Measurements from ENCODE around the gene CDH1.
A peak's percentile ranks its signal among the peaks of the same experiment; 100 is the strongest.

CDH1 gene

GRCh38 chr16:68806981-68807380 is 69.9 kb downstream of the CDH1 start:
- no peak for DNase-seq (ENCODE audit: low read depth)
- TF ChIP-seq, protein P1, sequence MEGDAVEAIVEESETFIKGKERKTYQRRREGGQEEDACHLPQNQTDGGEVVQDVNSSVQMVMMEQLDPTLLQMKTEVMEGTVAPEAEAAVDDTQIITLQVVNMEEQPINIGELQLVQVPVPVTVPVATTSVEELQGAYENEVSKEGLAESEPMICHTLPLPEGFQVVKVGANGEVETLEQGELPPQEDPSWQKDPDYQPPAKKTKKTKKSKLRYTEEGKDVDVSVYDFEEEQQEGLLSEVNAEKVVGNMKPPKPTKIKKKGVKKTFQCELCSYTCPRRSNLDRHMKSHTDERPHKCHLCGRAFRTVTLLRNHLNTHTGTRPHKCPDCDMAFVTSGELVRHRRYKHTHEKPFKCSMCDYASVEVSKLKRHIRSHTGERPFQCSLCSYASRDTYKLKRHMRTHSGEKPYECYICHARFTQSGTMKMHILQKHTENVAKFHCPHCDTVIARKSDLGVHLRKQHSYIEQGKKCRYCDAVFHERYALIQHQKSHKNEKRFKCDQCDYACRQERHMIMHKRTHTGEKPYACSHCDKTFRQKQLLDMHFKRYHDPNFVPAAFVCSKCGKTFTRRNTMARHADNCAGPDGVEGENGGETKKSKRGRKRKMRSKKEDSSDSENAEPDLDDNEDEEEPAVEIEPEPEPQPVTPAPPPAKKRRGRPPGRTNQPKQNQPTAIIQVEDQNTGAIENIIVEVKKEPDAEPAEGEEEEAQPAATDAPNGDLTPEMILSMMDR (IDR thresholded peaks at IDR 0.05; ENCODE audit: low read depth, low read length, missing control alignments): no peak
- no peak overlapping the region for H3K4me3 ChIP-seq (ENCODE audit: low read depth, low read length)
- in situ Hi-C loops (cut with HindIII; ENCODE audit: low sequenced_read_pairs): no loop called here

- no peak overlapping the region for H3K4me3 ChIP-seq (ENCODE audit: low read depth, low read length)
- TF ChIP-seq, protein P1 (IDR thresholded peaks at IDR 0.05; ENCODE audit: low read depth, low read length, missing control alignments): no peak
- DNase-seq (ENCODE audit: low read depth): no peak
- in situ Hi-C loops (cut with HindIII; ENCODE audit: low sequenced_read_pairs): no loop called here
Measured at GRCh38 chr16:68814516-68814915, 77.4 kb downstream of the CDH1 start.

DNA sequence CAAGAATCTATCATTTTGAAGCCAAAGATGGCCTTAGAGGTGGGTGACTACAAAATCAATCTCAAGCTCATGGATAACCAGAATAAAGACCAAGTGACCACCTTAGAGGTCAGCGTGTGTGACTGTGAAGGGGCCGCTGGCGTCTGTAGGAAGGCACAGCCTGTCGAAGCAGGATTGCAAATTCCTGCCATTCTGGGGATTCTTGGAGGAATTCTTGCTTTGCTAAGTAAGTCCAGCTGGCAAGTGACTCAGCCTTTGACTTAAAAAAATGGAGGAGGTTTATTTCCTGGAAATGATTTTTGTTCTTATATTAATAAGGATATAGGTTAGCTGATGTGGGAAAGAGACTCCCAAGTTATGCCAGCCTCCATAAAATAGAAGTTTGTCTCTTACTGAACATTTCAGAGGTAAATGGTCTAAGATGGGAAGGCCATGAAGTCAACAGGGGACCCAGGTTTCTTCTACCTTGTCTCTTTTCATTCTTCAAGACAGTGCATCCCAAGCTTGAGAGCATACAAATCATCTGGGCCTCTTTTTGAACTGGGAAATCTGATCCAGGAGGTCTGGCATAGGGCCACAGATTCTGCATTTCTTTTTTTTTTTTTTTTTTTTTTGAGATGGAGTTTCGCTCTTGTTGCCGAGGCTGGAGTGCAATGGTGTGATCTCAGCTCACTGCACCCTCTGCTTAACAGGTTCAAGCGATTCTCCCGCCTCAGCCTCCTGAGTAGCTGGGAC is 86.5 kb downstream of the CDH1 start:
- H3K4me3 ChIP-seq (ENCODE audit: low read depth, low read length): no peak overlapping the region
- TF ChIP-seq, protein P1 (IDR thresholded peaks at IDR 0.05; ENCODE audit: low read depth, low read length, missing control alignments): no peak
- in situ Hi-C loops (cut with HindIII; ENCODE audit: low sequenced_read_pairs): loop anchor here (5.0 kb wide), 1 partner anchor 79 kb away; no protein-coding TSS in a partner anchor
- DNase-seq (ENCODE audit: low read depth): peak; percentile 57

GRCh38 chr16:68825427-68825826 is 88.3 kb downstream of the CDH1 start:
- TF ChIP-seq, protein P1 (IDR thresholded peaks at IDR 0.05; ENCODE audit: low read depth, low read length, missing control alignments): no peak
- no peak for DNase-seq (ENCODE audit: low read depth)
- in situ Hi-C loops (cut with HindIII; ENCODE audit: low sequenced_read_pairs): no loop called here
- no peak overlapping the region for H3K4me3 ChIP-seq (ENCODE audit: low read depth, low read length)

DNA sequence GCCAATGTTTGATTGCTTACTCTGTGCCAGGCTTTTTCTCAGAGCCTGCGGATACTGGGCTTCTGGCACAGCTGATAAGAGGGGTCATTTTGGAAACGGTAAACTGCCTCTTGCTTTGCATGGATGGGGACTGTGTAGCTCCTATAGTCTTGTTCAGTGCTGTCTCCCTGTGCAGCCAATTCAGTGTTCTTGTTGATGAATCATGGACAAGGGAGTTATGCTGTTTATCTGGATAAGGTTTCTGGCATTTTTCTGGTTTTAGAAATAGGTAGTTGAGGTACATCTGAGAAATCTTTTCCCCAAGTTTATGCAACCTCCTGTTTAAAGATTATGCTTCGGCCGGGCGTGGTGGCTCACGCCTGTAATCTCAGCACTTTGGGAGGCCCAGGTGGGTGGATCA is 89.6 kb downstream of the CDH1 start:
- H3K4me3 ChIP-seq (ENCODE audit: low read depth, low read length): no peak overlapping the region
- TF ChIP-seq, protein P1 (IDR thresholded peaks at IDR 0.05; ENCODE audit: low read depth, low read length, missing control alignments): no peak
- in situ Hi-C loops (cut with HindIII; ENCODE audit: low sequenced_read_pairs): no loop called here
- no peak for DNase-seq (ENCODE audit: low read depth)

DNA sequence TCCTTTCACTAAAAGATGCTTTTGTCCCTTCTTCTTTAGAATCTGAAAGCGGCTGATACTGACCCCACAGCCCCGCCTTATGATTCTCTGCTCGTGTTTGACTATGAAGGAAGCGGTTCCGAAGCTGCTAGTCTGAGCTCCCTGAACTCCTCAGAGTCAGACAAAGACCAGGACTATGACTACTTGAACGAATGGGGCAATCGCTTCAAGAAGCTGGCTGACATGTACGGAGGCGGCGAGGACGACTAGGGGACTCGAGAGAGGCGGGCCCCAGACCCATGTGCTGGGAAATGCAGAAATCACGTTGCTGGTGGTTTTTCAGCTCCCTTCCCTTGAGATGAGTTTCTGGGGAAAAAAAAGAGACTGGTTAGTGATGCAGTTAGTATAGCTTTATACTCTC is 96.2 kb downstream of the CDH1 start:
- no peak overlapping the region for H3K4me3 ChIP-seq (ENCODE audit: low read depth, low read length)
- TF ChIP-seq, protein P1 (IDR thresholded peaks at IDR 0.05; ENCODE audit: low read depth, low read length, missing control alignments): no peak
- DNase-seq (ENCODE audit: low read depth): no peak
- in situ Hi-C loops (cut with HindIII; ENCODE audit: low sequenced_read_pairs): no loop called here
